Coronary artery (tissue), 2 donors: ENCODE measurements around the gene FBXO2.

Source experiments
- DNase-seq: peaks from one replicate; pipeline ENCODE4 v3.0.0-alpha.2; 2017; ENCODE audit warnings: low spot score
- H3K27ac ChIP-seq, 2 donors: fragments of 200-600 bp; sonication (generic); one replicate each; pipeline ENCODE4 v1.5.1; 2016 to 2019
- H3K4me3 ChIP-seq: fragments of 200-600 bp; sonication (generic); 2 replicates; pipeline ENCODE4 v1.5.1; 2016; ENCODE audit warnings: mild to moderate bottlenecking, moderate library complexity
- TF ChIP-seq, protein P1 (sequence below): fragments of 200-600 bp; sonication (generic); IDR thresholded peaks from one replicate; pipeline ENCODE4 v1.5.1; 2019; ENCODE audit warnings: antibody characterized with exemption

Gene FBXO2

GRCh38 chr1:11634365-11635192 lies 19.6 kb downstream of the FBXO2 start:
- TF ChIP-seq, protein P1, sequence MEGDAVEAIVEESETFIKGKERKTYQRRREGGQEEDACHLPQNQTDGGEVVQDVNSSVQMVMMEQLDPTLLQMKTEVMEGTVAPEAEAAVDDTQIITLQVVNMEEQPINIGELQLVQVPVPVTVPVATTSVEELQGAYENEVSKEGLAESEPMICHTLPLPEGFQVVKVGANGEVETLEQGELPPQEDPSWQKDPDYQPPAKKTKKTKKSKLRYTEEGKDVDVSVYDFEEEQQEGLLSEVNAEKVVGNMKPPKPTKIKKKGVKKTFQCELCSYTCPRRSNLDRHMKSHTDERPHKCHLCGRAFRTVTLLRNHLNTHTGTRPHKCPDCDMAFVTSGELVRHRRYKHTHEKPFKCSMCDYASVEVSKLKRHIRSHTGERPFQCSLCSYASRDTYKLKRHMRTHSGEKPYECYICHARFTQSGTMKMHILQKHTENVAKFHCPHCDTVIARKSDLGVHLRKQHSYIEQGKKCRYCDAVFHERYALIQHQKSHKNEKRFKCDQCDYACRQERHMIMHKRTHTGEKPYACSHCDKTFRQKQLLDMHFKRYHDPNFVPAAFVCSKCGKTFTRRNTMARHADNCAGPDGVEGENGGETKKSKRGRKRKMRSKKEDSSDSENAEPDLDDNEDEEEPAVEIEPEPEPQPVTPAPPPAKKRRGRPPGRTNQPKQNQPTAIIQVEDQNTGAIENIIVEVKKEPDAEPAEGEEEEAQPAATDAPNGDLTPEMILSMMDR, result no peak
- no peak overlapping the region for H3K4me3 ChIP-seq
- no peak for DNase-seq
- no peak overlapping the region for H3K27ac ChIP-seq

DNA sequence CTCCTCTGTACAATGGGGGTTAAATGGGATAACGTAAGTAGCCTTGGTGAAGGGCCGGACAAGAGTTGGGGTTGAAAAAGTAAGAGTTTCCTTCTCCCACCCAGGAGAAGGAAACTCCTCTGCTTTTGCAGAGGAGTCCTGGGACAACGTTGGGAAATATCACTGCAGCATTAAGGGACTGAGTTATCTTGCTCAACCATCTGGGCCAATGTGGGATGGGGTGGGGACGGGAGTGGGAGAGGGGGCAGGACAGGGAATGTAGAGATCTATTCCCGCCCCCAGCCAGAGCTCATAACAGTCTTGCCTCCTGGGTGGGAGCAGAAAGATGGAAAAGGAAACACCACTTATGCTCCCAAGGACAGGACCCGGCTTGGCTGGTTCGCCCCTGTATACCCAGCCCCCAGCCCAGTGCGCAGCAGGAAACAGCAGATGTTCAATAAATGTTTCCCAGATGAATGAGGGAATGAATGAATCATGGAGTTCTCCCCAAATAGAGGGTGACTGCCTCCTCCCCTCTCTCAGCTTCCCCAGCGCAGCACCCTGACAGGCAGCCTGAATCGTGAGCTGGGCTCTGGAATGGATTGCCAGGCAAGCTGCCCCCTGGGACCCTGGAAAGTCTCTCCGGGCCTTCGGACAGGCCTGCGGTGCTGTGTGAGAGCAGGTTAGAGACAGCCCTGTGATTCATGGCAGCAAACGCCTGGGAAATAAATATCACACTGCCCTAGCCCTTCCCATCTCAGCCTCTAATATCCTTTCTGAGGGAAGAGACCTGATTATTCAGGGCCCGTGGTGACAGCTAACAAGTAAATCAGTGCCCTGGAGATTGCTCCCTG lies 24.8 kb downstream of the FBXO2 start:
- TF ChIP-seq, protein P1, result no peak
- DNase-seq, result no peak
- Histone ChIP-seq H3K4me3 (no peak overlapping the region), H3K27ac (no peak overlapping the region)

- TF ChIP-seq, protein P1, result no peak
- DNase-seq, result no peak
- Histone ChIP-seq H3K27ac (no peak overlapping the region), H3K4me3 (no peak overlapping the region)
Measured at GRCh38 chr1:11628767-11629166, 25.5 kb downstream of the FBXO2 start.

- no peak for DNase-seq
Measured at GRCh38 chr1:11626551-11626950, 27.7 kb downstream of the FBXO2 start.

GRCh38 chr1:11623702-11624101 lies 30.5 kb downstream of the FBXO2 start:
- Histone ChIP-seq H3K4me3 (no peak overlapping the region), H3K27ac (no peak overlapping the region)
- TF ChIP-seq, protein P1, result no peak
- DNase-seq, result no peak

More at GRCh38 chr1:11626551-11626950, 27.7 kb downstream of the FBXO2 start:
- TF ChIP-seq, protein P1, result no peak
- Histone ChIP-seq H3K4me3 (no peak overlapping the region), H3K27ac (no peak overlapping the region)

DNA sequence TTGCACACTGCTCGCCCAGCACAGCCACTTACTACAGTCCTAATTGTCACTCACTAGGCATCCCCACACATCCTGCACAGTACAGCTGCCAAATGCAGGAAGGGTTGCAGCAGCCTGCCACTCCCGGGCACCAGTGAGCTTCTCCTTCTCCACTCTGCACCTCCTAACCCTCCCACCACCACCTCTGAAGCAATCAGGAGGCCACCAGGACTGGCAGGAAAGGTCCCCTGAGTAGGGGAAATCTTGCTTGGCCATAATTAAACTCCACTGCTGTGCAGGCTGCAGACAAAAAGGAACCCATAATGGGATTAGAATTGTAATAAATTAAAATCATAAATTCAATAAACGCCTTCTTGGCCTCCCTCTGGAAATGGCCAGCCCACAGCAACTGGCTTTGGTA lies 31.8 kb downstream of the FBXO2 start:
- TF ChIP-seq, protein P1, result no peak
- Histone ChIP-seq H3K4me3 (no peak overlapping the region), H3K27ac (no peak overlapping the region)
- DNase-seq, result no peak
